Spleen (tissue), 11 donors: ENCODE data around the gene KIF26B. TPM values are rescaled to one million over a fixed set of nuclear protein-coding genes. Genes with fewer than 3 reads are reported as not detected.

Experiments used
- DNase-seq: peaks from one replicate; pipeline ENCODE4 v3.0.0-alpha.2; 2020
- H3K27ac ChIP-seq, 8 donors: fragments of 200-600 bp; sonication (generic) in 7 of 8; 1 replicate in 4 of 8; 2 replicates in 4 of 8; pipeline versions ENCODE4 v1.5.0 to v1.8.0; 2016 to 2021; ENCODE audit warnings: inconsistent platforms in 4 of 8, mild to moderate bottlenecking in 4 of 8, moderate library complexity in 1 of 8
- H3K27me3 ChIP-seq, 7 donors: fragments of 200-600 bp; sonication (generic) in 6 of 7; replicated peaks in 1 of 7; 1 replicate in 4 of 7; 2 replicates in 3 of 7; pipeline versions ENCODE4 v1.5.0 to v1.8.0; 2016 to 2021; ENCODE audit warnings: inconsistent platforms in 3 of 7, mild to moderate bottlenecking in 1 of 7
- H3K36me3 ChIP-seq, 6 donors: fragments of 200-600 bp; sonication (generic) in 5 of 6; 1 replicate in 4 of 6; 2 replicates in 2 of 6; pipeline versions ENCODE4 v1.5.0 to v1.8.0; 2016 to 2021; ENCODE audit warnings: inconsistent platforms in 2 of 6
- H3K4me1 ChIP-seq, 6 donors: fragments of 200-600 bp; sonication (generic) in 5 of 6; 1 replicate in 3 of 6; 2 replicates in 3 of 6; pipeline versions ENCODE4 v1.5.0 to v1.8.0; 2016 to 2021; ENCODE audit warnings: inconsistent platforms in 3 of 6
- H3K4me3 ChIP-seq, 8 donors: fragments of 200-600 bp; sonication (generic) in 7 of 8; 1 replicate in 4 of 8; 2 replicates in 4 of 8; pipeline versions ENCODE4 v1.5.0 to v1.8.0; 2016 to 2021; ENCODE audit warnings: inconsistent platforms in 4 of 8, mild to moderate bottlenecking in 4 of 8, moderate library complexity in 2 of 8
- H3K9me3 ChIP-seq, 8 donors: fragments of 200-600 bp; sonication (generic) in 7 of 8; 1 replicate in 4 of 8; 2 replicates in 4 of 8; pipeline versions ENCODE4 v1.5.0 to v1.8.0; 2016 to 2021; ENCODE audit warnings: inconsistent platforms in 4 of 8
- CTCF ChIP-seq, 11 experiments: fragments of 200-600 bp in 7 of 11; fragments of 450-650 bp in 4 of 11; sonication (generic) in 4 of 11; IDR thresholded peaks in 8 of 11; conservative IDR thresholded peaks in 3 of 11; 1 replicate in 7 of 11; 2 replicates in 4 of 11; pipeline versions ENCODE4 v1.4.0 to v1.8.0; 2016 to 2021; ENCODE audit warnings: antibody characterized with exemption in 11 of 11, inconsistent platforms in 4 of 11, mild to moderate bottlenecking in 1 of 11
- POLR2A ChIP-seq, 3 donors: fragments of 450-650 bp; IDR thresholded peaks; one replicate each; pipeline ENCODE4 v1.5.1; 2017; ENCODE audit warnings: antibody characterized with exemption in 3 of 3, mild to moderate bottlenecking in 1 of 3
- POLR2AphosphoS5 ChIP-seq, 3 donors: sonication (generic); formaldehyde crosslinking; IDR thresholded peaks; one replicate each; pipeline ENCODE4 v1.5.1; 2017; ENCODE audit warnings: antibody characterized with exemption in 3 of 3
- WGBS, 5 donors: extraction: QIAGEN DNeasy Blood & Tissue Kit in 3 of 5; methylation state at CpG; one replicate each; pipeline versions ENCODE4 v1.1.5 to v1.1.7; 2013 to 2018; 5-methylcytosine and 5-hydroxymethylcytosine counted together
- intact Hi-C: fragments of 100-400 bp; cut with DNase I; formaldehyde crosslinking; loops from one replicate; pipeline ENCODE4 v1.15.0; 2023; ENCODE audit warnings: low total_unique reads
- polyA plus RNA-seq, 3 donors: library from polyadenylated mRNA; stranded (reverse); fragments of 200-250 nt; gene quantifications; one replicate each; pipeline ENCODE4 v1.2.1, GENCODE V29; 2013
- total RNA-seq, 7 donors: library from RNA; depleted of rRNA in 3 of 7; stranded (reverse); fragments of >200 nt in 3 of 7; fragmentation: NEBNext Ultra II Directional in 4 of 7; extraction: Animal tissue kit (Norgen Biotek cat#: 25700) in 4 of 7; gene quantifications; one replicate each; pipeline versions ENCODE4 v1.1.0 to v1.2.1, GENCODE V29; 2016 to 2021
- donor health status: healthy with polysubstance abuse.
- donor health status: DM: no; HTN: no; CAD: no; lungs with moderate emphysema.
- donor health status: DM: no; HTN: no; CAD: no.
- donor health status: Bipolar disorder and iron deficiency.
- donor health status: healthy.
- donor health status: DM: no; HTN: no; CAD: no.
- donor health status: DM: yes; HTN: yes; CAD: no.

Gene KIF26B
- total and polyA plus RNA-seq, 10 donors: 0.07 to 4.5 (median 0.60) TPM; not detected in 1

GRCh38 chr1:245108246-245108645, 46.5 kb upstream of the KIF26B start:
- Histone ChIP-seq H3K9me3 (no peaks in the 10 kb centered on the region), H3K36me3 (no peaks in the 10 kb centered on the region), H3K4me3 (no peak overlapping the region), H3K27ac (no peak overlapping the region), H3K27me3 (no peaks in the 10 kb centered on the region), H3K4me1 (no peaks in the 10 kb centered on the region)
- no peak for DNase-seq
- TF ChIP-seq POLR2A (IDR thresholded peaks at IDR 0.05) (no peak), CTCF (IDR thresholded peaks at IDR 0.05 in 8 of 11, conservative IDR thresholded peaks at IDR 0.05 in 3 of 11) (no peak), POLR2AphosphoS5 (IDR thresholded peaks at IDR 0.05) (no peak)
- intact Hi-C loops: no loop called here
- WGBS, 5 donors: 76 to 84% (median 81%) methylated on average over 4 of the region's 4 CpGs

- Histone ChIP-seq H3K4me1 (no peaks in the 10 kb centered on the region), H3K9me3 (no peaks in the 10 kb centered on the region), H3K27ac (no peak overlapping the region), H3K4me3 (no peak overlapping the region), H3K36me3 (no peaks in the 10 kb centered on the region), H3K27me3 (no peaks in the 10 kb centered on the region)
- no peak for DNase-seq
- TF ChIP-seq CTCF (IDR thresholded peaks at IDR 0.05 in 8 of 11, conservative IDR thresholded peaks at IDR 0.05 in 3 of 11) (no peak), POLR2A (IDR thresholded peaks at IDR 0.05) (no peak), POLR2AphosphoS5 (IDR thresholded peaks at IDR 0.05) (no peak)
- WGBS, 5 donors: 53 to 66% (median 54%) methylated on average over 7 of the region's 7 CpGs
- intact Hi-C loops: no loop called here
Observed at GRCh38 chr1:245108909-245109308, 45.9 kb upstream of the KIF26B start.

- no peaks in the 10 kb centered on the region for H3K36me3 ChIP-seq
- intact Hi-C loops: no loop called here
- no peaks in the 10 kb centered on the region for H3K4me1 ChIP-seq
- H3K9me3 ChIP-seq: no peaks in the 10 kb centered on the region
- no peak overlapping the region for H3K4me3 ChIP-seq
- no peaks in the 10 kb centered on the region for H3K27me3 ChIP-seq
- whole genome bisulfite sequencing, 5 donors: 90 to 100% (median 97%) methylated on average over 2 of the region's 2 CpGs
- no peak for DNase-seq
- H3K27ac ChIP-seq: no peak overlapping the region
- TF ChIP-seq CTCF (IDR thresholded peaks at IDR 0.05 in 8 of 11, conservative IDR thresholded peaks at IDR 0.05 in 3 of 11) (no peak), POLR2A (IDR thresholded peaks at IDR 0.05) (no peak), POLR2AphosphoS5 (IDR thresholded peaks at IDR 0.05) (no peak)
Observed at GRCh38 chr1:245110406-245110805, 44.4 kb upstream of the KIF26B start.

- Histone ChIP-seq H3K4me3 (no peak overlapping the region), H3K27me3 (no peaks in the 10 kb centered on the region), H3K4me1 (no peaks in the 10 kb centered on the region), H3K36me3 (no peaks in the 10 kb centered on the region), H3K9me3 (no peaks in the 10 kb centered on the region), H3K27ac (no peak overlapping the region)
- TF ChIP-seq POLR2AphosphoS5 (IDR thresholded peaks at IDR 0.05) (no peak), POLR2A (IDR thresholded peaks at IDR 0.05) (no peak), CTCF (IDR thresholded peaks at IDR 0.05 in 8 of 11, conservative IDR thresholded peaks at IDR 0.05 in 3 of 11) (no peak)
- 75 to 96% (median 88%) methylated on average over 6 of the region's 6 CpGs for WGBS, 5 donors
- no peak for DNase-seq
- intact Hi-C loops: no loop called here
Observed at GRCh38 chr1:245111073-245111472, 43.7 kb upstream of the KIF26B start.
